ENCODE measurements around the gene G6PD.
A peak's percentile ranks its signal among the peaks of the same experiment; 100 is the strongest.
"Not testable (repeated sequence)": the region's sequence is repeated elsewhere in the genome, so short reads cannot be mapped to it uniquely, and the experiment has no call there.

G6PD gene

DNA sequence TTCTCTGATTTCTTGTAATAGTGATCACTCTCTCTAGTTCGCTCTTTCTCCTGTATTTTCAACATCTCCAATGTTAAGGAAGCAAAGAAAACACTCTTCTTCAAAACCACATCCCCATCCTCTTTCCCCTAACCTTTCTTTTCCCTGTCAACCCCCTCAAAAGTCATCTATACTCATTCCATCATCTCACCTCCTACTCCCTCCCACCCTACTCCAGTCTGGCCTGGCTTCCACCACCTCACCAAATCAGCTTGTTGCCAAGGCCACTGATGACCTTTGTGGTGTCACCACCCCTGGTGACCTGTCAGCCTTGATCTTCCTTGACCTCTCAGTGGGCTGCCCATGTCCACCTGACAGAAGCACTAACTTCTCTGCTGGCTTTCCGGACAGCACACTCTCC, 32.9 kb downstream of the G6PD start:
- DNase-seq = no peak

DNA sequence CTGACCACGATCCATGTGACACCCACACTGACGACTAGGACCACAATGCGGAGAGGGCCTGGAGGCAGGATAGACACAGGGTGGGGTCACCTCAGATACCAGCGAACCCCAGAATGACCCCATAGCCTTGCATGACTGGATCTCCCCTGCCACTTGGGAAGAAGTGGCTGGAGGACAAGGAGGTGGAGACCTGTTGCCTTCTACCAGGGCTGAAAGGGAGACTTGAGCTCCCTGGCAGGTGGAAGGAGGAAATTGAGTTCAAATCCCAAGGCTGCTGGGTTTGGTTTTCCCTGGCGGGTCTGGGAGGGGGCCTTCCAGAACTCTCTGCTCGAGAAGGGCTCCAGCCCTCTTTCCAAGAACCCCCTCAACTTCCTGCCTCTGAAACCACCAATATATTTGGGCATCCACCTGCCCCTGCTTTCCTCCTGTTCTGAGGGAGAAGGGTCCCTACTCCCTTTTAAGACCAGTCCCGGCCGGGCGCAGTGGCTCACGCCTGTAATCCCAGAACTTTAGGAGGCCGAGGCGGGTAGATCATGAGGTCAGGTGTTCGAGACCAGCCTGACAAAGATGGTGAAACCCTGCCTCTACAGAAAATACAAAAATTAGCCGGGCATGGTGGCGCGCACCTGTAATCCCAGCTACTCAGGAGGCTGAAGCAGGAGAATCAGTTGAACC, 33.6 kb downstream of the G6PD start:
- no peak for DNase-seq

DNA sequence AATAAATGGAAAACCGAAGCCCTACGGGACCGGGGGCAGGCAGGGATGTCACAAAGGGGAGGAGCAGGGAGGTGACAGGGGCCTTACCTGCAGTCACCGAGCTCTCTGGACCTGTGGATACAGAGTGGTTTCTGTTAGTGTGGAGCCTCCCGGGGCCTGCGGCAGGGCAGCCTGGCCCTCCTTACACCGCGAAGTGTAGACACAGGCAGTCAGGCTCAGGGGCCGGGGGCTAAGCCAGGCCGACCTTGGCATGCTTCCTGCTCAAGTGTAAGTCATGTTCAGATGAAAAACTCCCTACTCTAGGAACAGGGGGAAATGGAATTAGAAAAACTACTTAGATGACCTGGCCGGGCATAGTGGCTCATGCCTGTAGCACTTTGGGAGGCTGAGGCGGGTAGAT, 34.9 kb downstream of the G6PD start:
- DNase-seq = no peak

DNA sequence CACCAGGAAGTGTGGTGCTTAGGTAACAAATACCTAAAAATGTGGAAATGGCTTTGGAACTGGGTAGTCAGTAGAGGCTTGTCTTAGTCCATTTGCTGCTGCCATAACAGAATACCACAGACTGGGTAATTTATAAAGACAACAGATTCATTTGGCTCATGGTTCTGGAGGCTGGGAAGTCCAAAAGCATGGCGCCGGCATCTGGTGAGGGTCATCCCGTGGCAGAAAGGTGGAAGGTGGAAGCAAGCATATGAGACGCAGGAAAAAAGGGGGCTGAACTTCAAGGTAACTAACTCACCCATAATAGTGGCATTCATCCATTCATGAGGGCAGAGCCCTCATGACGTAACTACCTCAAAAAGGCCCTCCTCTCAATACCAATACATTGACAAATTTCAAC, 37.2 kb downstream of the G6PD start:
- DNase-seq = no peak

DNA sequence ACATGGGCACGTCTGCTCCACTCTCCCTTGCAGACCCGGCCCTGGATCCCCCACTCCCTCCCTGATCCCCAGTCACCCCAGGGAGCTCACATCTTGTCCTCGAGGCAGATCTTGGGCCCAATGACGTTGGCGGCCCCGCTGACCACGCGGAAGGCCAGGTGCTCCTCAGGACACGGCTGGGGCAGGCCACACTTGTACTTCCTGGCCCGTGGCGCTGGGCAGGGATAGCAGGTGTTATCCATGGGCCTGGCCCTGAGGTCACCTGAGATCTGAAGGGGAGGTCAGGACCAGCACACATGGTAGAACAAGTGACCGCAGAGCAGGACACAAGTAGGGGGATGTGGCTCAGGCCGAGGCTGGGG, 38.3 kb downstream of the G6PD start:
- DNase-seq = no peak

DNA sequence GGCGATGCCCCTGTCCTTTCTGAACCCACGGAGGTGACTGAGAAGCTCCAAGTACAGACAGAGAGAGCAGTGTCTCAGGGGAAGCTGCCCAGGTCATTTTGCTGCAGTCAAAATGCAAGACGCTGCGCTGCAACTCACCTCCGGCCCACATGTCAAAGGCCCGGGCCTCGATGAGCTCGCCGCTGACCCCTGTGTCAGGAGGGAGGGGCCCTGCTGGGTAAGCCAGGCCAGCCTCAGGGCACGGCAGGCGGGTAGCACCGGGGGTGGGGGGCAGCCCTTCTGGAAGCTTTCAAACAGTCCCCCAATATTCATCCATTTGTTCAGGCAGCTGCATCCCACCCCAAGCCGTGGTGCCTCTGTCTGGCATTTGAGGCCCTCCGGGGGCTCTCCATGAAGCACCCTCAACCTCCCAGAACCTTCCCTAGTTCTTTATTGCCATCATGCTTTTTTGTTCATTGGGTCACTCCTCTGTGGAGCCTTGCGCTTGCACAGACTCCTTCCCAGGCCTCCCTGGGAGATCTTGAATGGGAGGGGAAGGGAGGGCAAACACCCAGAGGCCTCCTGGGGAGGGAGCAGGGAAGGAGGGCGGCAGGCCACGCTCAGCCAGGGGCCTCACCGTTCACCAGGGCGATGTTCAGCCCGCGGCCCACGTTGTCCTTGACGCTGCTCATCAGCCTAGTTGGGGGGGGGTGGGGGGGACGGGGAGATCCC, 38.8 kb downstream of the G6PD start:
- no peak for DNase-seq

DNA sequence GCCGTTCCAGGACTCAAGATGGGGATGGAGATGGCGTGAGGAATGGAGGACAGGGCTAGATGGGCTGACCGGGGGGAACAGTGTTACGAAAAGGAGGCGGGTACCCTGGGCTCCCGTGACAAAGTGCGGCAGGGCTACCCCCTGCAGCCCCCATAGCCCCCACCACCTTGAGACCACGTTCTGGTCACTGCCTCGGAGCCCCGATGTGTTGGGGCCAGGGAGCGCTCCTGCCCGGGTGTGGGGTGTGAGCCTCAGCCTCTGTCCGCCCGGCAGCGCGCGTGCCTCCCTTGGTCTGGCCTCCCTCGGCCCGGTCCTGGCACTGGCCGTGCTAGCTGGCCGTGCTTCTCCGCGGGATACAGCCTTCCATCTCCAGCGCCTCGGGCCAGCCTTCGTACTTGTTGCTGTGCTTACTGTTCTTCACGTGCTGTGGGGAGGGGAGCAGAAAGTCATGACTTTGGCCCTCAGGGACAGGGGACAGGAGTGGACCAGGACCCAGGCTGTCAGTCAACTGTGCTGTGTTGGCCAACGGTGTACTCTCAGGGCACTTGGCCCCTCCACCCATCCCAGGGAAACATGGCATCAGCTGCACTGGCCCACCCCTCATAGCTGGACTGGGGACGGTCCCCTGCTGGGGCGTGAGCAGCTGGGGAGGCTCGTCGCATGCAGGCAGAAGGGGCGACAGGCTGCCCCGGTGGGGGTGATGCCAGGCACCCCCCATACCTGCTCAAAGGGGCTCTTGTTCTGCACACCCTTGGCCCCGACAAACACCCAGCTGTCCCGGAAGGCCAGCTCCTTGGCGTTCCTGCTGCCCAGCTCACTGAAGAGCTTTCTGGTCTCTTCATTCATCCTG, 39.9 kb downstream of the G6PD start:
- no peak for DNase-seq

DNA sequence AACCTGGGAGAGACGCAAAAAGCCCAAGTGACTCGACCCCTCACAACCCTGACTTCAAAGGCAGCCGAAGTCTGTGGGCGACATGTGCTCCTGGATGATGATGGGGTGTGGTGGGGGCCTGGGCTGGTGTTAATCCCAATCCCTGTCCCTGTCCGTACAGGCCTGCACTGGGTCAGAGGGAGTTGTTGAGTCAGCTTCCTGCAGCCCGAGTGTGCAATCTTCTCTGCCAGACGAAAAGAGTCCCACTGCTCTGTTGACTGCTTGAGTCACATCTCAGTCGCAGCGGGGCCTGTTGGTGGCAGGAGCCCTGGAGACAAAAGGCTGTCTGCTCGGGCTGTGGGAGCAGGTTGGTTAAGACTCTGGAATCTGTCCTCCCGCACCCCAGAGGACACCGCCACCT, 40.9 kb downstream of the G6PD start:
- DNase-seq = no peak

DNA sequence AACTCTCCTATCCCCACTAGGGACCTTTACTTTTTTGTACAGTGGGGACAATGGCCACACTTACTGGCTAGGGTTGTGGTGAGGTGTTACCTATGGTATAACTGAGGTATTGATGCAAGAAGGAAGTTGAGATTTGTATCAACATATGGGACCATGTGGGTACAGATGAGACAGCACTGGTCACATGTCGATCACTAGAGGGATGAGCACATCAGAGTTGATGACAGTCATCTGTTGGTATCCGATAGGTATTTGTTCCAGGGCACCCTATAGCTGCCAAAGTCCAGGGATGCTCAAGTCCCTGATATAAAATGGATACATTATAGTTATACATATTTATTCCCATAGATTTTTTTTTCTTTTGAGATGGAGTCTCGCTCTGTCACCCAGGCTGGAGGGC, 43.7 kb downstream of the G6PD start:
- DNase-seq = no peak

DNA sequence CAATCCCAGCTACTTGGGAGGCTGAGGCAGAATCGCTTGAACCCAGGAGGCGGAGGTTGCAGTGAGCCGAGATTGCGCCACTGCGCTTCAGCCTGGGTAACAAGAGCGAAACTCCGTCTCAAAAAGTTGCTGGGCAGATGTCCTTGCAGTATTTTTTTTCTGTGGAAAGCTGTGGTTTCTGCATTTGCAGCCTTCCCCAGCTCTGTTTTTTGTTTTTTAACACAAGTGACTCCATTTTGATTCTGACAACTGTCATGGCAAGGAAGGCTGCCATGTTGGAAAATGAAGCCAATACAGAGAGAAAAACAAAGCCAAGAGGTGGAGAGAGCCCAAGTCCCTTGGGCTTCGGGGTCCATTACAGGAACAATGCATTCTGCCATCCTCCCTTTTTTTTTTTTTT, 44.5 kb downstream of the G6PD start:
- DNase-seq = no peak

DNA sequence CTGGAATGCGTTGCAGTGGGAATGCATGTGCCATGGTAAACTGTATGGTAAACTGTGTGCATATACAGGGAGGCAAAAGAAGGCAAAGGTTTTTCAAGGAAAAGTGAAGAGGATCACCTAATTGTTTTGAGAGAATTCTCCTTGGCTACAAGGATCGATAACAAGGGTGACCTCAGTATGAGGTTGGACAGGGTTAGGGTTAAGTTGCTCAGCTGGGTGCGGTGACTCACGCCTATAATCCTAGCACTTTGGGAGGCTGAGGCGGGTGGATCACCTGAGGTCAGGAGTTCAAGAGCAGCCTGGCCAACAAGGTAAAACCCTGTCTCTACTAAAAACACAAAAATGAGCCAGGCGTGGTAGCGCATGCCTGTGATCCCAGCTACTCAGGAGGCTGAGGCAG, 45.2 kb downstream of the G6PD start:
- DNase-seq = not testable (repeated sequence)

DNA sequence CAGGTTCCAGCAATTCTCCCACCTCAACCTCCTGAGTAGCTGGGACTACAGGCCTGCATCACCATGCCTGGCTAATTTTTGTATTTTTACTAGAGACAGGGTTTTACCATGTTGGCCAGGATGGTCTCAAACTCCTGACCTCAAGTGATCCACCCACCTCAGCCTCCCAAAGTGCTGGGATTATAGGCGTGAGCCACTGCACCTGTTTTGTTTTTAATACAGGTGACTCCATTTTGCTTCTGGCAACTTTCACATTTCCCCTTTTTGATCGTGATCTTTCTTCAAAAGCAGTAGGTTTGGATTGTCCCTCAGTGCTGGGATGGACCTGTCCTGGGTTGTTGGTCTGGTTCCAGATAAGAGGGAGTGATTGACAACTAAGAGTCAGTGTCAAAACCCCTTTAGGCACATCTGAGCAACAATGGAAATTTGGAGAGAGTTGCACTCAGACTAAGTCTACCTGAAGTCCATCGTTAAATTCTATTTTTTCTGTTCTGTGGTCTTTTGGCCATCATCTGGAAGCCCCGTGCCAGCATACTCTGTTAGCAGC, 50.0 kb downstream of the G6PD start:
- not testable (repeated sequence) for DNase-seq

DNA sequence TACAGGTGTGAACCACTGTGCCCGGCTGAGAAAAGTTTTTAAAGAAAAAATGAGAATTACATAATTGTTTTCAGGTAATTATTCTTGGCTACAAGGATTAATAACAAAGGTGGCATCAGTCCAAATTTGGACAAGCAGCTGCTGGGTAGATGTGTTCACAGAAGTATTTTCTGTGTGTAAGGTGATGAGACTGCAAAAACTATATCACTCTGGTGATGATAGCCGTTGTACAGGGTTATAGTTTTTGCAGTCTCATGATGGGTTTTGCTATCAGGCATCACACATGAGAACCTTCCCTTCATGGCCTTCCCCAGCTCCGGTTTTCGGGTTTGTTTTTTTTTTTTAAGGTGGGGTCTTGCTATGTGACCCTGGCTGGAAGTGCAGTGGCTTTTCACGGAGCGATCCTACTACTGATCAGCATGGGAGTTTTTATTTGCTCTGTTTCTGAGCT, 51.1 kb downstream of the G6PD start:
- DNase-seq = no peak

DNA sequence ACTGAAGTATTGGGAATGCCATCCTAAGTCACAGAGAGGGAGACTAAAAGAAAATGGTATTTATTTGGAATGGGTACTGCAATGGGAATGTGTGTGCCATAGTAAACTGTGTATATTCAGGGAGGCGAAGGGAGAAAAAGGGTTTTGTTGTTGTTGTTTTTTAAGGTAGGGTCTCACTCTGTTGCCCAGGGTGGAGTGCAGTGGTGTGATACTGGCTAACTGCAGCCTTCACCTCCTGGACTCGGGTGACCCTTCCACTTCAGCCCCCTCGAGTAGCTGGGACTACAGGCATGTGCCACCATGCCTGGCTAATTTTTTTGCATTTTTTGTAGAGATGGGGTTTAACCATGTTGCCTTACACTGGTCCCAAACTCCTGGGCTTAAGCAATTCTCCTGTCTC, 51.9 kb downstream of the G6PD start:
- no peak for DNase-seq

DNA sequence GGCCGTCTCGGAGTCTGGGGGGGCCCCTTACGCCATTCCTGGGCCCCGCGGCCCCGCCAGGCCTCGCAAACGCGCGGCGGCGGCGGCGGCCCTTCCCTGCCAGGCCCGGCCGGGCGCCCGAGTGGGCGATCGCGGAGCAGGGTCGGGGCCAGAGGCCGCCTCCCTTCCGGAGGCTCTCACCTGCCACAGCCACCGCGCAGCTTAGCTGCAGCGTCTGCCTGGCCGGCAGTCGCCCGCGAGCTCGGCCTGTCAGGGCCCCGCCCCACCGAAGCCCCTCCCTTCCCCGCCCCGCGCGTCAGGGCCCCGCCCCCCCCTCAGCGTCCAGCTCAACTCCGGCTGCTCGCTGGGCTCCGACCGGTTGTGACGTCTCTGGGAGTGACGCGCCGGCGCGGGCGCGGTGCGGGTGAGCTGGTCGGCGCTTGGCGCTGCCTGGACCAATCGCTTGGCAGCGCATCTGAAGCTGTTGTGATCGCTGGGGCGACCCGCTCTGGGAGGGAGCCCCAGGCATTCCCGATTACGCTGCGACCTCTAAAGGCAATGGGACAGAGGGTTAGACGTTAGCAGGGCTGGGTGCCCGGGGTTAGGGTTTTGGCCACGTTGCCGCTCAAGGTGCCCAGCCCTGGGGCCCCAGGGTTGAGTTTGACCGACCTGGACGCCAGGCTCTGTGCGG, 56.1 kb downstream of the G6PD start, which contains the start of gene SLC10A3:
SLC10A3 (minus strand) TSS at position 216 of the 670 bp plus-strand sequence. CDS start 1,689 bp downstream, outside the sequence.
- DNase-seq = peak; percentile 23

DNA sequence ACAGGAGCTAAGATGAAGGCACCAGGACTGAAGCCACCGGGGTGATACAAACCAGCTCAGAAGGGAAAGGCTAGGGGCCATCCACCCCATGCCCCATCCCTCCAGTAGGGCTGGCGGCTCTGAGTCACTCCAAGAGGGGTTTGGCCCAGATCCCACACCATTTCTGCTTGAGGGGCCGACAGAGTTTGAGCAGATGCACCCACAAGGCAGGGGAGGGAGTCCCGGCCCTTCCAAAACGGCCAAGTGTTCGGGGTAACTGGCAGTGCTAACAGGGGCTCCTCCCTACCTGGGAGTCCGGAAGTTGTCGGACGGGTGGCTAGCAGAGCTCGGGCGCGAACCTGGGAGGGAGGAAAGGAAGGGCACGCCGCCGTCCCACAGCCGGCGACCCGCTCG, 56.6 kb downstream of the G6PD start:
- DNase-seq = no peak

DNA sequence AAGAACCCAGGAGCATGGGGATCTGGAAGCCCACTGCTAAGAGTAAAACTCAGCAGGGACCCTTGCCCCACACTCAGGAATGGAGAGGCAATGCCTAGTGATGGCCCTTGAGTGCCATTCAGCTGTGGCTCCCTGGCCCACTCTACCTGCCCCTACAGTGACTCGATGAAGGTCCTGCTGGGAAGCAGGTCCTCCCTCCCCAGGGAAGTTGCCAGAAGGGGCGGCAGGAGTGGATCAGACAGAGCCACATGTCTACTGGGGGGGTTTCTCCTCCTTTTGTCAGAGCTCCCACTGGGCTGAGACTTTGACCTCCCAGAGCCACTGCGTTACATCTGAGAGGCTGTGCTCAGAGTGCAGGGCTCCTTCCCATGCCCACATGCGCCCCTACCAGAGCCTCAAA, 57.5 kb downstream of the G6PD start:
- no peak for DNase-seq

DNA sequence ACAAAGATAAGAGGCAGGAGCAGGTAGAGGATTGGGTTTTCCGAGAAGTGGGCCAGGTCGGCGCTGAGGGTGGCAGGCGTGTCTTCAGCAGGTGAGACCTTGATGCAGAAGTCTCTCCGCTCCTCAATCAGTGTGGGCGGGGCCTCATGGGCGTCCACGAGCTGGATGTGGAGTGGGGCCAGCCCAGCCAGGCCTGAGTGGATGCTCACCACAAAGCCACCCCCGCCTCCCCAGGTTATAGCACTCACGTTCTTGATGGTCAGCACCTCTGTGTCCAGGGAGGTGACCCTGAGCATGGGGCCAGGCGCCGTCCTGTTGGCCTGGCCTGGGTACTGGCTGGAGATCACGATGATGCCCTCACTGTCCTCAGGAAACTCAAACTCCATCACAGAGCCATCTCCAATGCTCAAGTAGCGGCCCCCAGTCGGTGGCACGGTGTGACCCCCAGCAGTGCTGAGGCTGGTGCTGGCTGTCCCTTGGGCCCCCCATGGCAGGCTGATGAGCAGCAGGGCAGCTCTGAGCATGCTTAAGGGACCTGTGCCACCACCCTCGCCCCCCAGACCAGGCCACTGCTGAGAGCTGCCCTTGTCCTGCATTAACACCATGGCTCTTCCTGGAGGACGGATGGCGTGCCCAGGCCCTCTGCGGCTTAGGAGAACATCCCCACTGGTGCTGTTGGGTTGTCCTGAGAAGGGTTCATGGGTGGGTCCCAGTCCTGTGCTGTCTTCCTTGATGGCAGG, 58.1 kb downstream of the G6PD start:
- DNase-seq = no peak

DNA sequence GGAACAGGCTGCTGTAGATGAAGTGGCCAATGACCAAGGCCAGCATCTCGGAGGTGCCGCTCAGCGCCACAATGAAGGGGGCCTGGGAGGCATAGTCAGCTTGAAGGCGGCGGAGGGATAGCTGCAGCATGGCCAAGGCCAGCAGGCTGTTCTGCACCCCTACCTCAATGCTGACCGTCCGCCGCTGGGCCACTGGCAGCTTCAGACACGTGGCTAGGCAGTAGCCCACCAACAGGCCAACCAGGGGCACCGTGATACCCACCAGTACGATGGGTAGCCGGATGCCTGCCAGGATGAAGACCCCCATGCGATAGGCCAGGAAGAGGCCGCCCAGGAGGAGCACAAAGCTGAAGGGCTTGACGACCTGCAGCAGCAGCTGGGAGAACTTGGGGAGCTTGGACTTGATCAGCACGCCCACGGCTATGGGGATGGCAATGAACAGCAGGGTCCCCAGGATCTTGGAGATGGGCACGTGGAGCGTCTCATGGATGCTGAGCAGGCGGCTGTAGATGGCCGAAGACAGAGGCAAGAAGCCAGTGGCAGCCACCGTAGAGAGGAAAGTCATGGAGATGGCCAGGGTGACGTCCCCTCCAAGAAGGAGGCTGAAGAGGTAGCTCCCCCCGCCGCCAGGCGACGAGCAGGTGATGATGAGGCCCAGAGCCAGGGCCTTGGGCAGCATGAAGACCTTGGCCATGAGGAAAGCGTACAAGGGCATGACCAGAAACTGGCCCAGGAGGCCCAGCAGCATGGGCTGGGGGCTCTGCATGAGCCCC, 58.9 kb downstream of the G6PD start:
- DNase-seq = no peak

DNA sequence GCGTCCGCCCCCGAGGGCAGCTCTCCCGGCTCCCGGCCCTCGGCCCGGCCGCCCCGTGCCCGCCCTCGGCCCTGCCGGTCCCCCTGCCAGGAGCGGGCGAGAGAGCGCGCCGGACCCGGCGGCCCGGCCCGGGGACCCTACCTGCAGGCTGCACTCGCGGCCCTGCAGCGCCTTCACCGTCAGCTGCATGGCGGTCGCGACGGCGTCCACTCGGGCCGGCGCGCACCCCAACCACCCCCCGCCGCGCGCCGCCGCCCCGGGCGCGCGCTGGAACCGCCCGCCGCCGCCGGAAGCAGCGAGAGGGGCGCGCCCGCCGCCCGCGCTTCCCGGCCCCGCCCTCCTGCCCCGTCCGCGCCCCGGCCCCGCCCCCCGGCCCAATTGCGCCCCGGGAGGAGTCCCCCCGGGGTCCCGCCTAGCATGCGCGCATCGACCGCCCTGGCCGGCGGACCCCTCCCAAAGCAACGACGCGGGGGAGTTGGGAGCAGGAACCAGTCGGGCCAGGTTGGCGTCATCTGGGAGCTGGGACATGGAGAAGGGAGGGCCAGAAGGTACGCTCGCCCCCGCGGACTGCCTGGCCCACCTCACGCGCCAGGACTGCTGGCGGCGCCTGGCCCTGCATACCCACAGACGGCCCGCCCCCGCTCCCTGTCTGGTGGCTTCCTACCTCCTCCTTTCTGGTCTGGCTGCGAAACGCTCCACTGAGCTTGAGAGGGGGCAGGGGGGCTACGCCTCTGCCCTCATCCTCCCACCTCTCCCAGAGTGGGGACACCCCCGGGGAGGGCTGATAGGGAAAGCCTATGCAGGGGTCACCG, 60.0 kb downstream of the G6PD start, which contains the start of gene UBL4A:
UBL4A (minus strand) TSS at position 220 of the 812 bp plus-strand sequence; CDS start at position 189, 31 bp downstream.
- no peak for DNase-seq
